GM13976 (cell line): ENCODE measurements around the gene ATP9A.
"Not testable (repeated sequence)": the region's sequence is repeated elsewhere in the genome, so short reads cannot be mapped to it uniquely, and the experiment has no call there.

Experiments used
- DNase-seq: peaks from one replicate; pipeline ENCODE4 v3.0.0; 2012; ENCODE audit warnings: low spot score
- CTCF ChIP-seq: IDR thresholded peaks from 2 replicates; pipeline ENCODE4 v1.5.1; 2012; ENCODE audit warnings: borderline replicate concordance, mild to moderate bottlenecking; ENCODE audit not compliant: insufficient read depth; ENCODE audit errors: extremely low read depth, missing control alignments, control extremely low read depth
- in situ Hi-C: fragments of 300-500 bp; cut with MboI; formaldehyde crosslinking; loops from one replicate; pipeline ENCODE4 v1.12.0; 2022; ENCODE audit warnings: low sequenced_read_pairs, mixed read lengths, inconsistent platforms; ENCODE audit not compliant: unreplicated experiment

The ATP9A gene

GRCh38 chr20:51654060-51654459 lies 114.1 kb downstream of the ATP9A start:
- in situ Hi-C loops, result no loop called here
- TF ChIP-seq CTCF, result no peak
- no peak for DNase-seq

GRCh38 chr20:51653226-51653625 lies 115.0 kb downstream of the ATP9A start:
- in situ Hi-C loops, result no loop called here
- no peak for TF ChIP-seq CTCF
- no peak for DNase-seq

GRCh38 chr20:51651921-51652549 lies 116.2 kb downstream of the ATP9A start:
- TF ChIP-seq CTCF, result no peak
- in situ Hi-C loops, result no loop called here
- no peak for DNase-seq

- TF ChIP-seq CTCF, result no peak
- in situ Hi-C loops, result no loop called here
- DNase-seq, result no peak
Measured at GRCh38 chr20:51650685-51651134, 117.5 kb downstream of the ATP9A start.

- in situ Hi-C loops, result no loop called here
- no peak for TF ChIP-seq CTCF
- DNase-seq, result no peak
Measured at GRCh38 chr20:51648571-51648947, 119.6 kb downstream of the ATP9A start.

GRCh38 chr20:51647674-51648570 lies 120.3 kb downstream of the ATP9A start:
- no peak for TF ChIP-seq CTCF
- in situ Hi-C loops, result no loop called here
- DNase-seq, result no peak

- in situ Hi-C loops, DNase-seq: not testable (repeated sequence)
Measured at GRCh38 chr20:51643810-51644209, 124.4 kb downstream of the ATP9A start.
